Stimulated activated CD8-positive, alpha-beta memory T cell treated with anti-CD3 and anti-CD28 coated beads, Interleukin-4, amount 100 ng/mL, for 4 hours (primary cell): ENCODE results near the gene PRIM1.
"Not testable (repeated sequence)": the region's sequence is repeated elsewhere in the genome, so short reads cannot be mapped to it uniquely, and the experiment has no call there.

Experiments
- DNase-seq, 2 donors: peaks; one replicate each; pipeline ENCODE4 v3.0.0-alpha.2; 2020; ENCODE audit warnings: low read depth in 2 of 2, low spot score in 1 of 2

PRIM1 gene

GRCh38 chr12:56761812-56762211 lies 9.7 kb upstream of the PRIM1 start:
- no peak for DNase-seq

- no peak for DNase-seq
Measured at GRCh38 chr12:56760460-56760859, 8.3 kb upstream of the PRIM1 start.

- DNase-seq: no peak
Measured at GRCh38 chr12:56759263-56759908, 7.3 kb upstream of the PRIM1 start.

GRCh38 chr12:56758728-56759262 lies 6.7 kb upstream of the PRIM1 start:
- no peak for DNase-seq

GRCh38 chr12:56757971-56758370 lies 5.8 kb upstream of the PRIM1 start:
- not testable (repeated sequence) for DNase-seq

GRCh38 chr12:56753566-56753965 lies 1.4 kb upstream of the PRIM1 start:
- no peak for DNase-seq

GRCh38 chr12:56750596-56750995 lies 1.5 kb downstream of the PRIM1 start:
- DNase-seq: not testable (repeated sequence)

- no peak for DNase-seq
Measured at GRCh38 chr12:56749853-56750252, 2.3 kb downstream of the PRIM1 start.

- no peak for DNase-seq
Measured at GRCh38 chr12:56749359-56749758, 2.8 kb downstream of the PRIM1 start.

GRCh38 chr12:56728139-56728861 lies 23.8 kb downstream of the PRIM1 start:
- DNase-seq: no peak

- not testable (repeated sequence) for DNase-seq
Measured at GRCh38 chr12:56726196-56726675, 25.9 kb downstream of the PRIM1 start.

- no peak for DNase-seq
Measured at GRCh38 chr12:56725723-56726102, 26.4 kb downstream of the PRIM1 start.

GRCh38 chr12:56724972-56725722 lies 27.0 kb downstream of the PRIM1 start, which contains the start of gene NACA:
Gene NACA (minus strand): TSS chr12:56725299. CDS start chr12:56724521, 778 bp downstream.
- peak; percentile 95 to 99 for DNase-seq

GRCh38 chr12:56724701-56724971 lies 27.5 kb downstream of the PRIM1 start:
- DNase-seq: no peak

- no peak for DNase-seq
Measured at GRCh38 chr12:56723889-56724700, 28.0 kb downstream of the PRIM1 start.

GRCh38 chr12:56723352-56723751 lies 28.8 kb downstream of the PRIM1 start:
- no peak for DNase-seq

GRCh38 chr12:56722832-56723231 lies 29.3 kb downstream of the PRIM1 start:
- no peak for DNase-seq

GRCh38 chr12:56721721-56722120 lies 30.4 kb downstream of the PRIM1 start:
- DNase-seq: no peak

- no peak for DNase-seq
Measured at GRCh38 chr12:56721216-56721615, 30.9 kb downstream of the PRIM1 start.

GRCh38 chr12:56720731-56721151 lies 31.4 kb downstream of the PRIM1 start:
- no peak for DNase-seq

GRCh38 chr12:56719056-56719455 lies 33.1 kb downstream of the PRIM1 start:
- DNase-seq: no peak
